Liver (tissue), 9 donors: ENCODE data around the gene SIRT6. TPM values are rescaled to one million over a fixed set of nuclear protein-coding genes. Genes with fewer than 3 reads are reported as not detected.
"Not testable (repeated sequence)": the region's sequence is repeated elsewhere in the genome, so short reads cannot be mapped to it uniquely, and the experiment has no call there.

Experiments
- DNase-seq: peaks from one replicate; pipeline ENCODE4 v3.0.0-alpha.2; 2017; ENCODE audit warnings: low spot score
- H3K27ac ChIP-seq, 2 donors: one replicate each; pipeline ENCODE4 v1.7.0; 2013; ENCODE audit warnings: inconsistent platforms in 2 of 2, low read length in 2 of 2, control low read depth in 1 of 2, low read depth in 1 of 2, mild to moderate bottlenecking in 1 of 2
- H3K27me3 ChIP-seq, 4 donors: one replicate each; pipeline versions ENCODE4 v1.6.1 to v1.7.0; 2013; ENCODE audit warnings: low read length in 3 of 4, inconsistent platforms in 1 of 4, mild to moderate bottlenecking in 1 of 4, moderate library complexity in 1 of 4; ENCODE audit not compliant: control insufficient read depth in 4 of 4, insufficient read depth in 4 of 4
- H3K36me3 ChIP-seq, 4 donors: one replicate each; pipeline versions ENCODE4 v1.6.1 to v1.7.0; 2013; ENCODE audit warnings: low read length in 3 of 4, mild to moderate bottlenecking in 3 of 4, low read depth in 1 of 4, moderate library complexity in 1 of 4; ENCODE audit not compliant: control insufficient read depth in 4 of 4, insufficient read depth in 3 of 4
- H3K4me1 ChIP-seq, 4 donors: one replicate each; pipeline versions ENCODE4 v1.6.1 to v1.7.0; 2013; ENCODE audit warnings: low read length in 3 of 4, mild to moderate bottlenecking in 3 of 4, moderate library complexity in 1 of 4; ENCODE audit not compliant: control insufficient read depth in 4 of 4, insufficient read depth in 4 of 4
- H3K4me3 ChIP-seq, 3 donors: one replicate each; pipeline versions ENCODE4 v1.6.1 to v1.7.0; 2013; ENCODE audit warnings: low read length in 3 of 3, control low read depth in 1 of 3, low read depth in 1 of 3, mild to moderate bottlenecking in 1 of 3
- H3K9ac ChIP-seq, 2 donors: one replicate each; pipeline ENCODE4 v1.7.0; 2013; ENCODE audit warnings: low read length in 2 of 2, mild to moderate bottlenecking in 2 of 2, moderate library complexity in 2 of 2, control low read depth in 1 of 2, low read depth in 1 of 2
- H3K9me3 ChIP-seq, 4 donors: one replicate each; pipeline versions ENCODE4 v1.6.1 to v1.7.0; 2013; ENCODE audit warnings: low read length in 3 of 4; ENCODE audit not compliant: control insufficient read depth in 4 of 4
- EGR1 ChIP-seq, 2 donors: IDR thresholded peaks; 2 replicates each; pipeline ENCODE4 v1.6.1; 2016 to 2018; ENCODE audit warnings: antibody characterized with exemption in 2 of 2, low read depth in 2 of 2
- FOXA1 ChIP-seq: IDR thresholded peaks from 2 replicates; pipeline ENCODE4 v1.6.1; 2016; ENCODE audit warnings: antibody characterized with exemption
- FOXA2 ChIP-seq: IDR thresholded peaks from 2 replicates; pipeline ENCODE4 v1.6.1; 2016; ENCODE audit warnings: antibody characterized with exemption
- GABPA ChIP-seq, 2 donors: IDR thresholded peaks in 1 of 2; conservative IDR thresholded peaks in 1 of 2; 2 replicates each; pipeline ENCODE4 v1.6.1; 2016; ENCODE audit warnings: antibody characterized with exemption in 2 of 2, mild to moderate bottlenecking in 1 of 2, moderate library complexity in 1 of 2
- HNF4A ChIP-seq, 2 donors: conservative IDR thresholded peaks; 2 replicates each; pipeline ENCODE4 v1.6.1; 2016; ENCODE audit warnings: antibody characterized with exemption in 2 of 2, mild to moderate bottlenecking in 2 of 2
- HNF4G ChIP-seq: IDR thresholded peaks from 2 replicates; pipeline ENCODE4 v1.6.1; 2016; ENCODE audit warnings: antibody characterized with exemption
- JUND ChIP-seq, 2 donors: IDR thresholded peaks; 2 replicates each; pipeline ENCODE4 v1.6.1; 2016; ENCODE audit warnings: antibody characterized with exemption in 2 of 2
- NR2F2 ChIP-seq: IDR thresholded peaks from 2 replicates; pipeline ENCODE4 v1.6.1; 2016; ENCODE audit warnings: antibody characterized with exemption
- RXRA ChIP-seq, 2 donors: IDR thresholded peaks; 2 replicates each; pipeline ENCODE4 v1.6.1; 2017 to 2018; ENCODE audit warnings: antibody characterized with exemption in 2 of 2, mild to moderate bottlenecking in 1 of 2
- YY1 ChIP-seq: IDR thresholded peaks from 2 replicates; pipeline ENCODE4 v1.6.1; 2016; ENCODE audit warnings: antibody characterized with exemption, mild to moderate bottlenecking
- WGBS: extraction: QIAGEN DNeasy Blood & Tissue Kit; methylation state at CpG from one replicate; pipeline ENCODE4 v1.1.7; 2013; 5-methylcytosine and 5-hydroxymethylcytosine counted together
- polyA plus RNA-seq, 2 donors: library from polyadenylated mRNA; stranded (reverse) in 1 of 2; unstranded in 1 of 2; fragments of 200-250 nt in 1 of 2; fragments of >200 nt in 1 of 2; fragmentation: Nextera tagmentation in 1 of 2; extraction: Ambion mirVana in 1 of 2; gene quantifications; one replicate each; pipeline versions ENCODE4 v1.2.1 to v1.2.3, GENCODE V29; 2013 to 2015
- total RNA-seq, 2 donors: library from RNA; depleted of rRNA; stranded (reverse); fragments of >200 nt; gene quantifications; one replicate each; pipeline ENCODE4 v1.2.3, GENCODE V29; 2014
- TF ChIP-seq, protein P1 (sequence below): IDR thresholded peaks from 2 replicates; pipeline ENCODE4 v1.6.1; 2016; ENCODE audit warnings: antibody characterized with exemption
- TF ChIP-seq, protein P2 (sequence below): IDR thresholded peaks from 2 replicates; pipeline ENCODE4 v1.6.1; 2016; ENCODE audit warnings: antibody characterized with exemption, mild to moderate bottlenecking
- TF ChIP-seq, protein P3 (sequence below): fragments of 150-350 bp; IDR thresholded peaks from 2 replicates; pipeline ENCODE4 v1.5.1; 2017; ENCODE audit warnings: improper control_type of control experiment, low read depth, low read length; ENCODE audit not compliant: missing input control
- TF ChIP-seq, protein P4 (sequence below): IDR thresholded peaks from 2 replicates; pipeline ENCODE4 v1.6.1; 2016; ENCODE audit warnings: antibody characterized with exemption
- TF ChIP-seq, protein P5 (sequence below): IDR thresholded peaks from 2 replicates; pipeline ENCODE4 v1.6.1; 2016; ENCODE audit warnings: antibody characterized with exemption
- donor health status: healthy.
- donor health status: healthy.
- donor health status: healthy.
- donor health status: healthy.
- donor health status: healthy.

The SIRT6 gene
- total and polyA plus RNA-seq, 4 donors = 7.7 to 12.7 (median 9.8) TPM

DNA sequence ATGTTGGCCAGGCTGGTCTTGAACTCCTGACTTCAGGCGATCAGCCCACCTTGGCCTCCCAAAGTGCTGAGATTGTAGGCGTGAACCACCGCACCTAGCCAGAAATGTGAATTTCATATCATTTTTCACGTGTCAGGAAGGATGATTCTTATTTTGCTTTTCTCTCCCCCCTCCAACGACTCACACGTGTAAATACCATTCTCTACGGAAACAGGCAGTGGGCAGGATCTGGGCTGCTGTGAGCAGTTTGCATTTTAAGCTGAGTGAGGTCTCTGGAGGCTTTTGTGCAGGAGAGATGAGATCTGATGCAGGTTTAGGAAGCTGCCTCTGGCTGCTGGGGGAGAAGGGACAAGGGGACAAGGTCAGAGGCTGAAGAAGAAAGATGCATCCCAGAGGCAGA lies 12.0 kb upstream of the SIRT6 start:
- H3K9me3 ChIP-seq = no peaks in the 10 kb centered on the region
- no peaks in the 10 kb centered on the region for H3K36me3 ChIP-seq
- no peak for DNase-seq
- WGBS = 70% methylated on average over 7 of the region's 7 CpGs
- H3K4me3 ChIP-seq = no peak overlapping the region
- no peaks in the 10 kb centered on the region for H3K27me3 ChIP-seq
- no peaks in the 10 kb centered on the region for H3K4me1 ChIP-seq
- no peak for TF ChIP-seq GABPA (IDR thresholded peaks at IDR 0.05 in 1 of 2, conservative IDR thresholded peaks at IDR 0.05 in 1 of 2)
- TF ChIP-seq, protein P1, sequence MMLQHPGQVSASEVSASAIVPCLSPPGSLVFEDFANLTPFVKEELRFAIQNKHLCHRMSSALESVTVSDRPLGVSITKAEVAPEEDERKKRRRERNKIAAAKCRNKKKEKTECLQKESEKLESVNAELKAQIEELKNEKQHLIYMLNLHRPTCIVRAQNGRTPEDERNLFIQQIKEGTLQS = no peak
- no peak for TF ChIP-seq FOXA1
- no peak for TF ChIP-seq FOXA2
- no peak for TF ChIP-seq EGR1 (IDR thresholded peaks at IDR 0.05; ENCODE audit: low read depth in 2 of 2)
- TF ChIP-seq RXRA (IDR thresholded peaks at IDR 0.05) = no peak
- no peak for TF ChIP-seq YY1
- TF ChIP-seq, protein P2, sequence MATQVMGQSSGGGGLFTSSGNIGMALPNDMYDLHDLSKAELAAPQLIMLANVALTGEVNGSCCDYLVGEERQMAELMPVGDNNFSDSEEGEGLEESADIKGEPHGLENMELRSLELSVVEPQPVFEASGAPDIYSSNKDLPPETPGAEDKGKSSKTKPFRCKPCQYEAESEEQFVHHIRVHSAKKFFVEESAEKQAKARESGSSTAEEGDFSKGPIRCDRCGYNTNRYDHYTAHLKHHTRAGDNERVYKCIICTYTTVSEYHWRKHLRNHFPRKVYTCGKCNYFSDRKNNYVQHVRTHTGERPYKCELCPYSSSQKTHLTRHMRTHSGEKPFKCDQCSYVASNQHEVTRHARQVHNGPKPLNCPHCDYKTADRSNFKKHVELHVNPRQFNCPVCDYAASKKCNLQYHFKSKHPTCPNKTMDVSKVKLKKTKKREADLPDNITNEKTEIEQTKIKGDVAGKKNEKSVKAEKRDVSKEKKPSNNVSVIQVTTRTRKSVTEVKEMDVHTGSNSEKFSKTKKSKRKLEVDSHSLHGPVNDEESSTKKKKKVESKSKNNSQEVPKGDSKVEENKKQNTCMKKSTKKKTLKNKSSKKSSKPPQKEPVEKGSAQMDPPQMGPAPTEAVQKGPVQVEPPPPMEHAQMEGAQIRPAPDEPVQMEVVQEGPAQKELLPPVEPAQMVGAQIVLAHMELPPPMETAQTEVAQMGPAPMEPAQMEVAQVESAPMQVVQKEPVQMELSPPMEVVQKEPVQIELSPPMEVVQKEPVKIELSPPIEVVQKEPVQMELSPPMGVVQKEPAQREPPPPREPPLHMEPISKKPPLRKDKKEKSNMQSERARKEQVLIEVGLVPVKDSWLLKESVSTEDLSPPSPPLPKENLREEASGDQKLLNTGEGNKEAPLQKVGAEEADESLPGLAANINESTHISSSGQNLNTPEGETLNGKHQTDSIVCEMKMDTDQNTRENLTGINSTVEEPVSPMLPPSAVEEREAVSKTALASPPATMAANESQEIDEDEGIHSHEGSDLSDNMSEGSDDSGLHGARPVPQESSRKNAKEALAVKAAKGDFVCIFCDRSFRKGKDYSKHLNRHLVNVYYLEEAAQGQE = no peak
- TF ChIP-seq, protein P3, sequence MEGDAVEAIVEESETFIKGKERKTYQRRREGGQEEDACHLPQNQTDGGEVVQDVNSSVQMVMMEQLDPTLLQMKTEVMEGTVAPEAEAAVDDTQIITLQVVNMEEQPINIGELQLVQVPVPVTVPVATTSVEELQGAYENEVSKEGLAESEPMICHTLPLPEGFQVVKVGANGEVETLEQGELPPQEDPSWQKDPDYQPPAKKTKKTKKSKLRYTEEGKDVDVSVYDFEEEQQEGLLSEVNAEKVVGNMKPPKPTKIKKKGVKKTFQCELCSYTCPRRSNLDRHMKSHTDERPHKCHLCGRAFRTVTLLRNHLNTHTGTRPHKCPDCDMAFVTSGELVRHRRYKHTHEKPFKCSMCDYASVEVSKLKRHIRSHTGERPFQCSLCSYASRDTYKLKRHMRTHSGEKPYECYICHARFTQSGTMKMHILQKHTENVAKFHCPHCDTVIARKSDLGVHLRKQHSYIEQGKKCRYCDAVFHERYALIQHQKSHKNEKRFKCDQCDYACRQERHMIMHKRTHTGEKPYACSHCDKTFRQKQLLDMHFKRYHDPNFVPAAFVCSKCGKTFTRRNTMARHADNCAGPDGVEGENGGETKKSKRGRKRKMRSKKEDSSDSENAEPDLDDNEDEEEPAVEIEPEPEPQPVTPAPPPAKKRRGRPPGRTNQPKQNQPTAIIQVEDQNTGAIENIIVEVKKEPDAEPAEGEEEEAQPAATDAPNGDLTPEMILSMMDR = no peak
- no peak for TF ChIP-seq HNF4A (conservative IDR thresholded peaks at IDR 0.05)
- no peak for TF ChIP-seq NR2F2
- TF ChIP-seq, protein P4, sequence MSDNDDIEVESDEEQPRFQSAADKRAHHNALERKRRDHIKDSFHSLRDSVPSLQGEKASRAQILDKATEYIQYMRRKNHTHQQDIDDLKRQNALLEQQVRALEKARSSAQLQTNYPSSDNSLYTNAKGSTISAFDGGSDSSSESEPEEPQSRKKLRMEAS = no peak
- TF ChIP-seq, protein P5, sequence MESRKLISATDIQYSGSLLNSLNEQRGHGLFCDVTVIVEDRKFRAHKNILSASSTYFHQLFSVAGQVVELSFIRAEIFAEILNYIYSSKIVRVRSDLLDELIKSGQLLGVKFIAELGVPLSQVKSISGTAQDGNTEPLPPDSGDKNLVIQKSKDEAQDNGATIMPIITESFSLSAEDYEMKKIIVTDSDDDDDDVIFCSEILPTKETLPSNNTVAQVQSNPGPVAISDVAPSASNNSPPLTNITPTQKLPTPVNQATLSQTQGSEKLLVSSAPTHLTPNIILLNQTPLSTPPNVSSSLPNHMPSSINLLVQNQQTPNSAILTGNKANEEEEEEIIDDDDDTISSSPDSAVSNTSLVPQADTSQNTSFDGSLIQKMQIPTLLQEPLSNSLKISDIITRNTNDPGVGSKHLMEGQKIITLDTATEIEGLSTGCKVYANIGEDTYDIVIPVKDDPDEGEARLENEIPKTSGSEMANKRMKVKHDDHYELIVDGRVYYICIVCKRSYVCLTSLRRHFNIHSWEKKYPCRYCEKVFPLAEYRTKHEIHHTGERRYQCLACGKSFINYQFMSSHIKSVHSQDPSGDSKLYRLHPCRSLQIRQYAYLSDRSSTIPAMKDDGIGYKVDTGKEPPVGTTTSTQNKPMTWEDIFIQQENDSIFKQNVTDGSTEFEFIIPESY = no peak
- no peak for TF ChIP-seq JUND (IDR thresholded peaks at IDR 0.05)
- TF ChIP-seq HNF4G = no peak
- H3K27ac ChIP-seq = no peak overlapping the region
- H3K9ac ChIP-seq = no peak overlapping the region

DNA sequence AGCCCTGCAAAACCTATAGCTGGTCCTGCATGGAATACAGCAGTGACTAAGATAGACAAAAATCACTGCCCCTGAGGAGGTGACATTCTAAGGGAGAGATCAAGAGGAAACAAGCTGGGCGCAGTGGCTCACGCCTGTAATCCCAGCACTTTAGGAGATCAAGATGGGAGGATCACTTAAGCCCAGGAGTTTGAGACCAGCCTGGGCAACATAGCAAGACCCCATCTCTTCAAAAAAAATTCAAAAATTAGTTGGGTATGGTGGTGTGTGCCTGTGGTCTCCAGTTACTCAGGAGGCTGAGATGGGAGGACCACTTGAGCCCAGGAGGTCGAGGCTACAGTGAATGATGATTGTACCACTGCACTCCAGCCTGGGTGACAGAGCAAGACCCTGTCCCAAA lies 10.2 kb upstream of the SIRT6 start:
- H3K9me3 ChIP-seq, H3K27me3 ChIP-seq, H3K9ac ChIP-seq, DNase-seq, H3K36me3 ChIP-seq, H3K4me3 ChIP-seq, H3K27ac ChIP-seq, H3K4me1 ChIP-seq: not testable (repeated sequence)
- WGBS = 94% methylated on average over 3 of the region's 3 CpGs
